Brain pericyte (primary cell): ENCODE data around the gene PDE10A.
A peak's percentile ranks its signal among the peaks of the same experiment; 100 is the strongest.
"Not testable (repeated sequence)": the region's sequence is repeated elsewhere in the genome, so short reads cannot be mapped to it uniquely, and the experiment has no call there.

Experiments
- DNase-seq: peaks from one replicate; pipeline ENCODE4 v3.0.0-alpha.2; 2012; ENCODE audit warnings: low read depth, low spot score

Gene PDE10A

DNA sequence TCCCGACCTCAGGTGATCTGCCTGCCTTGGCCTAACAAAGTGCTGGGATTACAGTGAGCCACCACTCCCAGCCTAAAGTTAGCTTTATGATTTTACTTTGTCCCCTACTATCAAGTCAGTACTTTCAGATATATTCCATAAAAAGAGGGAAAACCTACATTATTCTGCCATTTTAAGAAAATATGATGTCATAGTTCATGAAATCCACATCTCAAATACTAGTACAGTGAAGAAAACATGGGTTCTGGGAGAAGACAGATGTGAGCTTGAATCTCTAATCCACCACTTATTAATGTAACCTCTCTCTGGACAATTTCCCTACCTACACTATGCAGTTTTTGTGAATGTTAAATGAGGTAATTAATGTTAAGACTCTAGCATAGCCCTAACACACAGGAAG, 74.5 kb downstream of the PDE10A start:
- DNase-seq = no peak

DNA sequence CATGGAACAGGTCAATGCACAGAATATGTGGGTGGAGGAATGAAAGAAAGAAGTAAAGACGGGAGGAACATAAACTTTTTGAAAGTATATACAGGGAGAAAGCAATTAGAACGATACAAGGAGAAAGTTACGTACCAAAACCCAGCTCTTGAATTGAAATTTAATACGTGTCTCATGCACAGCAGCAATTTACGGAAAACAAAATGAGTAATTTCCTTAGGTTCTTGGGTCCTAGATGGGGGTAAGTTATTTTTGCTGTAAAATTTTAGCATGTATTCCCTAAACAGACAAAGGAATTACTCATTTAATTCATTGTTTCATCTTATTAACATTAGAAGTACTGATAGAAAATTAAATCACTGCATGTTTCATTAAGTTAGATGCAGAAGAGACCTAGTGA, 75.8 kb downstream of the PDE10A start:
- DNase-seq = no peak

DNA sequence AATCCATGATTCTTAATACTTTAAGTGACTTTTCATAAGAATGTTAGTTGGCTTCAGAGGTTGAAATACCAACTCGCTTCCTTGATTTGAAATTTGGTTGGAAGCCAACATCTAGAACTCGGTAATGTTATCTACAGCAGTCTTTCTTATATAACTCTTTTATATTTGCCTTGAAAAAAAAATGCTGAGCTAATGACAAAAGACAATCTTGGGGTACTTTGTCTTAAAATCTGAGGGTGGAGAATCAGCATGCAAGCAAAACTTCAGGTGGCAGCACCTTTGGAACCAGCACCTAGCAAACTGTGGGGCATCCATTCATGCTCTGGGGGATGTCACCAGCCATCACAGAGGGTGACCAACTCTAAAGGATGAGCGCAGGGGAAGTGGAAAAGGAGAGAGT, 76.3 kb downstream of the PDE10A start:
- no peak for DNase-seq

DNA sequence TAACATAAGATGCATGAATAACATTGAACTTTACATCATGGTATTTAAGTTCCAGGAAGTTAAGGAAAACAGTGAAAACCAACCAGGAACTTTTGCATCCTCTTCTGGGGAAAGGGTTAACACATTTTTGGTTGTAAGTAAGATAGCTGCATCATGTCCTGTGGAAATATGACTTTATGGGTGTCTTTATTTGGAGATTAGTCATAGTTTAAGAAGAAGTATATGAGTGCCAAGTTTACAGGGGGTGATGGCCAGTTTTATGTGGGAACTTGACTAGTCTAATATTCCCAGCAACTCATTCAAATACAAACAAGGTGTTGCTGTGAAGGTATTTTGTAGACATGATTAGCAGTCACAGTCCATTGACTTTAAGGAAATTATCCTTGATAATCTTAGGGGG, 78.0 kb downstream of the PDE10A start:
- no peak for DNase-seq

DNA sequence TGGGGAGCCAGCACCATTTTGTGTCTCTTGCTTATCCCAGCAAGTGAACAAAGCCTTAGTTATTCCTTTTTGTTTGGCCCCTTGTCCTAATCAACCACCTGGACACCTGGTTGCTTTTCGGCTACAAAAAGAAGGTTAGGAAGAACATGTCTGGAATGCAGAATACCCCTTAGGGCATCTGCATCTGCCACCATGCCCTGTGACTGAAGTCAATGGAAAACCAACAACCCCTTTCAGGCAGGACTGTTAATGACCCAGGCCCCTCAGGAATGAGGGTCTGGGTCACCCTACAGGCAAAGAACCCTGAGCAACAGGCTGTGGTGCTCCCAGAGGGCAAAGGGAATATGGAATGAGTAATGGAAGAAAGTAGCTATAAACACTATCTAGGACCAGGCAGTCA, 78.5 kb downstream of the PDE10A start:
- no peak for DNase-seq

DNA sequence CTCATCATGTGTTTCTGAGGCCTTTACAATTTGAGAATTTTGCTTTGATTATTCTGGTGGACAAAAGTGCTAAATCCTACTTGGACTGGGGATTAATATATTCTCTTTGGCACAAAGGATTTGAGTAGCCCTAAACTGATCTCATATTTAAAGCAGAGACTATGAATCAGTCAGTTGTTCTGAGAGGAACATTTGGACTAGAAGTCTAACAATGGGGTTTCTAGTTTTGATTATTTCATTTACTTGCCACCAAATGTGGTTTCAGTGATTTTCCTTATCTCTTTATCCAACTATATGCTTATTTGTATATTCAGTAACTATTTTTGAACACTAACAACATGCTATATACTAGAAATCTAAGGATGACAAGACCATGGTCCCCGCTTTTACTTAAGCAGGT, 81.4 kb downstream of the PDE10A start:
- no peak for DNase-seq

DNA sequence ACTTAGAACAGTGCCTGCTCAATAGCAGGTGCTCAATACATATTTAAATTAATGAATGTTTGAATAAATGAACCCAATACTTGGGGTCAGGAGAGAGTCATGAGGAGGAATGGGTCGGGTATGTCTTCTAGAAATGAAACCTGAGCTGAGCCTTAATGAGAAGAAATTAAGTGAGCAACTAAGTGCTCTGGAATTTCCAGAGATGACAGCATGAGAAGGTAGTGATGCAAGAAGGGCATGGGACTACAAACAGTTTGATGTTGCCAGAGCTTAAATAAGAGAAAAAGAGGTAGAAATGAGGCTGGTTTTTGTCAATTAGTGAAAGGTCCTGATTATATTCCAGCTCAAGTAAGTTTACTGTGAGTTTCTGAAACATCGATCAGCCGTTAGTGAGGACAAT, 82.9 kb downstream of the PDE10A start:
- no peak for DNase-seq

DNA sequence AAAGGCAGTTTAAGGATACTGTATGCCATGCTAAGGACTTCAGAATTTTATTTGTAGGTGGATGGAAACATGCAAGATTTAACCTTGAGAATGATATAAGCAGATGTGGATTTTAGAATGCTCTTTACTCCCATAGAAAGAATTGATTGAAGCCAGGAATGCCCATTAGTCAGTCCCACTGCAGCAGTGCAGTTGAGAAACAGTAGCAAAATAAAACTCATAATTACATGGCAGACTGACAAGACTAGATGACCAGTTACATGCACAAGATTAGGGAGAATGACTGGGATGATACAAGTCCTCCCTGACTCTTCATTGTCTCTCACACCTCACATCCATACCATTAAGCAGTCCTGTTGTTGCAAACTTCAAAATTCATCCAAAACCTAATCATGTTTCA, 83.9 kb downstream of the PDE10A start:
- DNase-seq = no peak

DNA sequence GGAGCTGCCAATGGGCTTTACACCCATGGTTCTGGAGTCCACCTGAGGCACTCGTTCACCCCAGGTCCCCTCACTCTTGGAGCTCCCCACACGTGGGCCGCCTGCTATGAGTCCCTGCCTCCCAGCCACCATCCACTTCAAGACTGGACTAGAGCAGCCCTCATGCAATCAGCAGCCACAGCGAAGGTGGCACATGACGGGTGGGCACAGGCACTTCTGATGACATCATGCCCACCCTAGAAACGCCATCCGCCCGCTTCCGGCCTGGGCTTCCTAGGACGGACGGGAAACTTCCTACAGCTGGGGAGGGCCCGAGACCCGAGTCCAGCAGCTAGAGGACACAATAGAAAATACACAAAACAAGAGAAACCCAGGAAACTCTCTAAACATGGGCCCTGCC, 85.5 kb downstream of the PDE10A start:
- no peak for DNase-seq

DNA sequence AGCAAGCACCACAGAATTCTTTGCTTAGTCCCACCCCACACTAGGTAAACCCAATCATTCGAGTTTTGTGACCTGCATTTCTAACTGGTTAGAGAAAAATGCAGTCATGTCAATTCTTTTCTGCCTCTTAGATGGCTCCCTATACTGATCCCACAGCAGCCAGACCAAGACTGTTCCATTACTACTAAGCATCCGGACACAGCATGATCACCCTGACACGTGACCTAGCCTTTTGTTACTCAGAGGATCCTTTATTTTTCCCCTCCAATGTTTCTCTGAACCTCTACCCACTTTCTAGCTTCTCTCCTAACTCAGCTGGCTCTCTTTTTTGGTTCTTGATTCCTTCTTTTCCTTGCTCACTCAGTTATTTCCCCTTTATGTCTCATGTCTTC, 87.9 kb downstream of the PDE10A start:
- no peak for DNase-seq

DNA sequence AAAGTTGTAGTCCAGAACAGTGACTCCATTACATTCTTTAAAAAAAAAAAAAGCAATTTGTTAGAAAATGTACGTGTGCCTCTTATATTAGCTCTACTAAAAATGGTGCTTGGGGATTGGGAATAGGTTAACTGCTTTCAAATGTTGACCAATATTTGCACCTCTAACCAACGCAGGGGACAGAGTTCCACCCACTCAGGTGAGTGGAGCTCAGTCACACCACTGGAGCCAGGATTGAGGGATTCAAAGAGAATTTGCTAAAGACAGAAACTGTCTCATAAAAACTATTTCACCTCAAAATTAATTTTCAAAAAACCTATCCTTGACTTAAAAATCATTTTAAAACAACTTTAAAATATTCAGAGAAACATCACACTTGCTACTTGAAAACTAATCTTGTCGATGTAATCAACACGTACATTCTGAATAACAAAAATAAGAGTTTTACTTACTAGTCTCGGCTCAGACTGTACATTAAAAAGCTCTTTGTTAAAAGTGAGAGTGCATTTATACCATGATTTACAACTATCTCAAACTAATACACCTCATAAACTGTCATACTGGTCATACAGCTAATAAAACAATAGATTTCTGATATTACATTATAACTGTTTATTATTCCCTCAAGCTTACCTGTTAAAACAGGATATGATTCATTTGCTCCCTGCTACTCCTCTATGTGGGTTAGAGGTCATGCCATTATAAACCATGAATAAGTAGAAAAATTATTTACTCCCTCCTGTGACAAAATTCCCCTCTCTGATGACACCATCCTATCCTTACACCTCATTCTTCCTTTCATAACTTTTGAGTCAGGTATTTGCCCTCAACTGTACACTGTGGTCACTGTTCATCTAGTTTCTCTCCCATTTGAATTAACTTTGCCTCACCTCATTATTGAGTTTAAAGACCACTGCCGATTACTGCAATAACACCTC, 88.6 kb downstream of the PDE10A start:
- DNase-seq = no peak

DNA sequence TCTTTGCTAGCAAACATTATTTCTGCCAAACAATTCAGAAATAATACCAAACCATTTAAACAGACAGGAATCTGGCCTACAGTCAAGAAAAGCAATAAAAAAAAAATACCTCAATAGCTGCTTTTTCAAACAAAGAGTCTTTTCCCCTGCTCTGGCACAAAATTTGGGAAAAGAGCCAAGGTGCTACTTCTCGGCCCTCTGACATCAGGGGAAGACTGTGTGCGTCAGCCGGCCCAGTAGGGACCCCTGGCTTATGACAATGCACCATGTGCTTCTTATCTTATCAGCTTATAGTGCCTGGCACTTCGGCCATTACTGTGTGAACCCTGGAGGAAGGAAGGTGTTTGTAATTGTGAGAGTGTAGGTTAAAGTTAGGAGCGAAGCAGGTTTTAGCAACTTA, 89.4 kb downstream of the PDE10A start:
- peak; percentile 92 for DNase-seq

DNA sequence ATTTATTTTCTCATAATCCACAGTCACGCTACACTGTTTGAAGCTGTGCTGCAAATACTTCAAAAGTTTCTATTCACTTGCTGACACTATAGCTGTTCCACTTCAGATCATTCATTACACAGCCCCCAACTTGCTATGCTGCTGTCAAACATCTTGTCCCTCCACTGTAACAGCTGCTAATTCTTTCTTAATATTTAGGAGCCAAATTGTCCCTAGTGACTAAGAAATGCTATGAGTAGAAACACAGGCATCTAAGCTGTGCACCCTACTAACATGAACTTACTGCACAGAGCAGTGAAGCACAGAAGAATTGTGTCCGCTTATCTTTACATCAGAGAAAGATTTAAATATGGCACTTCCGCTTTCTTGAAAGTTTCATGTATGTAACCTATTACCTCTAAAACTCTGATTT, 91.3 kb downstream of the PDE10A start:
- no peak for DNase-seq

DNA sequence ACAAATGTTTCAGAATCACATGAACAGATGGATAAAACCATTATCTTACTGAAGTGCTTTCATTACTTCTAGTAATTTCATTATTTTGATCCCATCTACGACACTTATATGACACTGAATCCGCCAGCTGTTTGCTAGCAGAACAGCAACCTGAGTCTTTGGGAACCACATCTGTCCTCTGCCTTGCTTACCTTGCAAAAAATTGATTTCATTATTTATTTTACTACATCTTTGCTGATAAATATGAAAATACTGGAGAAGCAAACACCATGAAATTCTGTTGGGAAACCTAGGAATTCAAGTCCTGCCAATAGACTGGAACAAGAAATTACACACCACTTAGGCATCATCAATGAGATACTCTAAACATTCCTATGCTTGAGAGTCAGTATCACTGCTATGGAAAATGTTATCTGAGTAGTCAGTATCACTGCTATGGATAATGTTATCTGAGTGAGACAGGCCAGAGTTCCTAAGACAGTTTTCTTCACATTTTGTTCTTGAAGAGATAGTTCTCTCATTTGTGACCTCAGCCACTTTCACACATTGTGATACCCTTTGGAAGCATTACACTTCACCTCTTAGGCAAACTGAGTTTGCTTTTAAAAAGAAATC, 91.9 kb downstream of the PDE10A start:
- no peak for DNase-seq

DNA sequence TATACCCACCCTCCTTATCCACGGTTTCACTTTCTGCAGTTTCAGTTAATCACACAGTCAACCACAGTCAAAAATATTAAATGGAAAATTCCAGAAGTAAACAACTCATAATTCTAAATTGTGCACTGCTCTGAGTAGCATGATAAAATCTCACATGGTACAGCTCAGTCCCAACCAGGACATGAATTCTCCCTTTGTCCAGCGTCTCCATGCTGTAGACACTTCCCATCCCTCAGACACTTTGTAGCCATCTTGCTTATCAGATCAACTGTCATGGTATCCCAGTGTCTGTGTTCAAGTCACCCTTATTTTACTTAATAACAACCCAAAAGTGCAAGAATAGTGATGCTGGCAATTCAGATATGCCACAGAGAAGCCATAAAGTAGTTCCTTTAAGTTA, 94.7 kb downstream of the PDE10A start:
- no peak for DNase-seq

DNA sequence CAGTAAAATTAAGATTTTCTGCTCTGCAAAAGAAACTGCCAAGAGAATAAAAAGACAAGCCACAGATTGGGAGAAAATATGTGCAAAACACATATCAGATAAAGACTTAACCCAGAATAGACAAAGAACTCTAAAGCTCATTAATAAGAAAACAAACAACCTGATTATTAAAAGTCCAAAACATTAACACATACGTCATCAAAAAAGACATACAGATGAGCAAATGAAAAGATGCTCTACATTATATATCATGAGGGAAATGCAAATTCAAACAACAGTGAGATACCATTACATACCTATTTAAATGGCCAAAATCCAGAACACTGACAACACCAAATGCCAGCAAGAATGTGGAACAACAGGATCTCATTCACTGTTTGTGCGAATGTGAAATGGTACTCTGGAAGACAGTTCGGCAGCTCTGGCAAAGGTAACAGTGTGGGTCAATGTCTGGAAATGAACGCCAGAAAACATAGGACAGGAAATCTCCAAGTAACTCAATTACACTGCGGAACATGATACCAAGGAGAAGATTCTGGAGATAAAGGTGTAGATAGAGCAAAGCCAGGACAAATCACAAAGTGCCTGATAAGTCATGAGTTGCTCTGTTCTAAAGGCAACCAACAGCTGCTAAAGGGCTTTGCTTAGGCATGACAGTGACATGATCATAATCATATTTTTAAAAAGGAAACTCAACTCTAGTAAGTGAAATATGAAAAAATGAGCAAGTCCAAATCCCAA, 96.8 kb downstream of the PDE10A start:
- no peak for DNase-seq

DNA sequence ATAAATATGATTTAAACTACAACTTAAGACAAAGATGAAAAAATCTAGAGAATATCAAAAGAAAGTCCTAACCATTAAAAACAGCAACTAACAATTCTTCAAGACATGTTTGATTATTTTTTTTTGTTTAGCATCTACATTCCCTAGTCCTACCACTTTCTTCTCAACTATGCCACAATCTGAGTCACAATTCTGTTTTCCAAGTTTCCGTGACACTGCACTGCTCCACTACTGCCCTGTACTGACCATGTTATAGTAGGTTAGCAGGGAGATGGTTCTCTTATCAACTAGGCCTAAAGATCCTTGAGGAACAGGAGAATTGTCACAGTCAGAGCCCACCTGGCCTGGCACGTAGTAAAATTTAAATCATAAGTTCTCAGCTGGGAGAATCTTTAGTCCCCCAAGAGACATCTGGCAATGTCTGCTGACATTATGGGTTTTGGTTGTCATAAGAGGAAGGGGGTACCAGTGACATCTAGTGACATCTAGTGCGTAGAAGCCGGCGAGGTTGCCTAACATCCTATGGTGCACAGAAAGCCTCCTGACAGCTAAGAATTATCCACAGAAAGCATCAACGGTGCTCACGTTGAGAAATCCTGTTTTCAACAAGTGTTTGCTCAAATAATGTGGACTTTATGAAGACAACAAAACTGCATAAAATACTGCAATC, 100.5 kb downstream of the PDE10A start:
- no peak for DNase-seq

DNA sequence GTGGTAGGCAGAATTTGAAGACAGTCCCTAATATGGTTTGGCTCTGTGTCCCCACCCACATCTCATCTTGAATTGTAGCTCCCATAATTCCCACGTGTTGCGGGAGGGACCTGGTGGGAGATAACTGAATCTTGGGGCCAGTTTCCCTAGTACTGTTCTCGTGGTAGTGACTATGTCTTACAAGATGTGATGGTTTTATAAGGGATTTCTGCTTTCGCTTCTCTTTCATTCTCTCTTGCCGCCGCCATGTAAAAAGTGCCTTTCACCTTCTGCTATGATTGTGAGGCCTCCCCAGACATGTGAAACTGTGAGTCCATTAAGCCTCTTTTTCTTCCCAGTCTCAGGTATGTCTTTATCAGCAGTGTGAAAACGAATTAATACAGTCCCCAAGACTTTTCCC, 103.4 kb downstream of the PDE10A start:
- DNase-seq = no peak

DNA sequence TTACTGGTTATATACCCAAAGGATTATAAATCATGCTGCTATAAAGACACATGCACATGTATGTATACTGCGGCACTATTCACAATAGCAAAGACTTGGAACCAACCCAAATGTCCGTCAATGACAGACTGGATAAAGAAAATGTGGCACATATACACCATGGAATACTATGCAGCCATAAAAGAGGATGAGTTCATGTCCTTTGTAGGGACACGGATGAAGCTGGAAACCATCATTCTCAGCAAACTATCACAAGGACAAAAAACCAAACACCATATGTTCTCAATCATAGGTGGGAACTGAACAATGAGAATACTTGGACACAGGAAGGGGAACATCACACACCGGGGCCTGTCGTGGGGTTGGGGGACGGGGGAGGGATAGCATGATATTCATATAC, 104.9 kb downstream of the PDE10A start:
- DNase-seq = not testable (repeated sequence)

DNA sequence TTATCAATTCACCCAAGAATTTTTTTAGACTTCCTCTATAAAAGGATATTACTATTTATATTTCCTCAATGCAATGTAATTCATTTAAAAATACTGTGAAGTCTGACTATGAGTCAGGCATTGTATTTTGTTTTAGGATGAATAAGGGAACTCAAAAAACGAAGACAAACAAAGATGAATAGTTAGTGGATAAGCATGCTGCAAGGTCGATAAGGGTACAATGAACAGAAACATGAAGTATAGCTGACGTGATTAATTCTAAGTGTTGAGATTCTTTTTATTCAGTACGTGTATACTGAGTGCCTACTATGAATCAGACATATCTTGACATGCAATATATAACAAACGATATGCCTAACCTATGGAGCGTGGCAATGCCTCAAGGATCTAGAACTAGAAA, 105.4 kb downstream of the PDE10A start:
- no peak for DNase-seq

DNA sequence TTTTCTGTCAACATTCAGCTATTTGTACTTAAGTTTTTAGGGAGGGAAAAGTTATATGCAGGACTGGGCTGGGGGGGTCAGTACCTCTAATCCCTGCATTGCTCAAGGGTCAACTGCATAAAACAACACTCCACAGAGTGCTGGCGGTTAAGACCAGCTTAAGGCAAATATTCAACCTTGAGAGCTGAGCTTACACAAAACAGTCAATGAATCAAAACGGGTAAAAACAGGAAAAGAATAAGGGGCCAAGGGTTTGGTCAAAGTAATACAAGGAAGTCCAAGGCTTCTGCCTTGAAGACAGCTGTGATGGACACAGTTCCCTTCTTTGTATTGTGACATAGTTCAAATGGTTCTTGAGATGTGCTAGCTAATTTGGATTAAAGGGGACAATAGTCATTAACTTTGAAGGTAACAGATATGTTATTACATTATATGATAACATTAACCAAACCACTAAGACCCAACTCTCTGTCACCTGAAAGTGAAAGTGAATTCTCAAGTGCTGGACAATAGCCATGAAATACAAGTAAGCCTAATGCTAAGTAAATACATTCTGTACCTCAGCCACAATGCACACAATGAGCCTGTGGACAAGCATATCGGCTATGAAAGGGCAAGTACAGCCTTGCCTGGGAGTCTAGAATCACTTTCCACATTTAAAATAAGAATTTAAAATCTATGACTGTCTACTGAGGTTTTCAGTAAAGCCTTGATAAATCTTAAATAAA, 106.8 kb downstream of the PDE10A start:
- DNase-seq = no peak
